Skin epidermis (tissue), 12 donors: ENCODE measurements around the gene CITED1.
A peak's percentile ranks its signal among the peaks of the same experiment; 100 is the strongest.

Experiments
- H3K27ac ChIP-seq, 21 experiments: fragments of 200-600 bp; sonication (generic) in 11 of 21; one replicate each; pipeline ENCODE4 v1.5.0; 2020; ENCODE audit warnings: mild to moderate bottlenecking in 3 of 21, inconsistent platforms in 2 of 21, moderate library complexity in 2 of 21
- H3K4me3 ChIP-seq, 7 experiments: fragments of 200-600 bp; sonication (generic) in 2 of 7; one replicate each; pipeline ENCODE4 v1.5.0; 2020; ENCODE audit warnings: inconsistent platforms in 2 of 7, mild to moderate bottlenecking in 2 of 7, moderate library complexity in 1 of 7

Gene CITED1

GRCh38 chrX:72309297-72310071, 3.8 kb upstream of the CITED1 start:
- no peak overlapping the region for H3K27ac ChIP-seq
- peak overlapping the region in 2 of 7 experiments; percentile 1 to 14 for H3K4me3 ChIP-seq

GRCh38 chrX:72308566-72309296, 3.0 kb upstream of the CITED1 start:
- peak overlapping the region in 2 of 7 experiments; percentile 1 to 14 for H3K4me3 ChIP-seq

GRCh38 chrX:72308209-72308565, 2.5 kb upstream of the CITED1 start:
- Histone ChIP-seq H3K27ac (no peak overlapping the region), H3K4me3 (no peak overlapping the region)

More at GRCh38 chrX:72308566-72309296, 3.0 kb upstream of the CITED1 start:
- no peak overlapping the region for H3K27ac ChIP-seq

- H3K4me3 ChIP-seq: peak overlapping the region in 3 of 7 experiments; percentile 26 to 48 (median 35)
- no peak overlapping the region for H3K27ac ChIP-seq
Observed at GRCh38 chrX:72307646-72308051, 1.9 kb upstream of the CITED1 start.

- no peak overlapping the region for H3K27ac ChIP-seq
- H3K4me3 ChIP-seq: peak overlapping the region; percentile 26 to 48 (median 35)
Observed at GRCh38 chrX:72306851-72307645, 1.3 kb upstream of the CITED1 start.

GRCh38 chrX:72306085-72306801, 529 bp upstream of the CITED1 start:
- Histone ChIP-seq H3K4me3 (peak overlapping the region; percentile 26 to 48 (median 35)), H3K27ac (no peak overlapping the region)

GRCh38 chrX:72304877-72305276, 837 bp downstream of the CITED1 start:
- H3K4me3 ChIP-seq: peak overlapping the region in 1 of 7 experiments; percentile 48
- H3K27ac ChIP-seq: no peak overlapping the region

- no peak overlapping the region for H3K27ac ChIP-seq
- no peak overlapping the region for H3K4me3 ChIP-seq
Observed at GRCh38 chrX:72301781-72302180, 3.9 kb downstream of the CITED1 start.

GRCh38 chrX:72299891-72300630, 5.7 kb downstream of the CITED1 start:
- Histone ChIP-seq H3K27ac (no peak overlapping the region), H3K4me3 (no peak overlapping the region)

- Histone ChIP-seq H3K27ac (no peak overlapping the region), H3K4me3 (no peak overlapping the region)
Observed at GRCh38 chrX:72297953-72298730, 7.6 kb downstream of the CITED1 start.

GRCh38 chrX:72296991-72297390, 8.7 kb downstream of the CITED1 start:
- H3K4me3 ChIP-seq: no peak overlapping the region
- no peak overlapping the region for H3K27ac ChIP-seq

GRCh38 chrX:72295745-72296144, 10.0 kb downstream of the CITED1 start:
- Histone ChIP-seq H3K4me3 (no peak overlapping the region), H3K27ac (no peak overlapping the region)

- Histone ChIP-seq H3K4me3 (no peak overlapping the region), H3K27ac (no peak overlapping the region)
Observed at GRCh38 chrX:72294497-72294896, 11.2 kb downstream of the CITED1 start.

GRCh38 chrX:72282302-72282701, 23.4 kb downstream of the CITED1 start:
- no peak overlapping the region for H3K4me3 ChIP-seq
- no peak overlapping the region for H3K27ac ChIP-seq

- H3K27ac ChIP-seq: no peak overlapping the region
Observed at GRCh38 chrX:72280321-72280845, 25.3 kb downstream of the CITED1 start.

GRCh38 chrX:72276478-72276953, 29.2 kb downstream of the CITED1 start:
- H3K4me3 ChIP-seq: peak overlapping the region; percentile 50 to 76 (median 62)
- peak overlapping the region; percentile 65 to 96 (median 89) for H3K27ac ChIP-seq

More at GRCh38 chrX:72280321-72280845, 25.3 kb downstream of the CITED1 start:
- H3K4me3 ChIP-seq: no peak overlapping the region

GRCh38 chrX:72274526-72274925, 31.2 kb downstream of the CITED1 start:
- Histone ChIP-seq H3K27ac (peak overlapping the region in 2 of 21 experiments; percentile 27 to 94), H3K4me3 (peak overlapping the region in 1 of 7 experiments; percentile 62)

- no peak overlapping the region for H3K4me3 ChIP-seq
- no peak overlapping the region for H3K27ac ChIP-seq
Observed at GRCh38 chrX:72273718-72274117, 32.0 kb downstream of the CITED1 start.
